ENCODE results near the gene MOGAT2.
"Not testable (repeated sequence)": the region's sequence is repeated elsewhere in the genome, so short reads cannot be mapped to it uniquely, and the experiment has no call there.

Gene MOGAT2

DNA sequence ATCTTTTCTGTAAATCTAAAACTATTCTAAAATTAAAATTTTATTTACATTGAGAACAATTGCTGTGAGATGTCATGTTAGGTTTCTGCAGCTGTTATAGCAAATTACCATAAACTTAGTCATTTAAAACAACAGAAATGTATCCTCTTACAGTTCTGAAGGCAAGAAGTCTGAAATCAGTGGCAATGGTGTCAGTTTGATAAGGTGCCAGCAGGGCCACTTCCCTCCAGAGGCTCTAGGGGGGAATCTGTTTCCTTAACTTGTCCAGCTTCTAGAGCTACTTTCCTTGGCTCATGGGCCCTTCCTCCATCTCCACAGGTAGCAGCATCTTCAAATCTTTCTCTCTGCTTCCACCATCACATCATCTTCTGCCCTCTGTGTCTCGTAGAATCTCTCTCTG lies 23.0 kb downstream of the MOGAT2 start:
- TF ChIP-seq, protein P1, sequence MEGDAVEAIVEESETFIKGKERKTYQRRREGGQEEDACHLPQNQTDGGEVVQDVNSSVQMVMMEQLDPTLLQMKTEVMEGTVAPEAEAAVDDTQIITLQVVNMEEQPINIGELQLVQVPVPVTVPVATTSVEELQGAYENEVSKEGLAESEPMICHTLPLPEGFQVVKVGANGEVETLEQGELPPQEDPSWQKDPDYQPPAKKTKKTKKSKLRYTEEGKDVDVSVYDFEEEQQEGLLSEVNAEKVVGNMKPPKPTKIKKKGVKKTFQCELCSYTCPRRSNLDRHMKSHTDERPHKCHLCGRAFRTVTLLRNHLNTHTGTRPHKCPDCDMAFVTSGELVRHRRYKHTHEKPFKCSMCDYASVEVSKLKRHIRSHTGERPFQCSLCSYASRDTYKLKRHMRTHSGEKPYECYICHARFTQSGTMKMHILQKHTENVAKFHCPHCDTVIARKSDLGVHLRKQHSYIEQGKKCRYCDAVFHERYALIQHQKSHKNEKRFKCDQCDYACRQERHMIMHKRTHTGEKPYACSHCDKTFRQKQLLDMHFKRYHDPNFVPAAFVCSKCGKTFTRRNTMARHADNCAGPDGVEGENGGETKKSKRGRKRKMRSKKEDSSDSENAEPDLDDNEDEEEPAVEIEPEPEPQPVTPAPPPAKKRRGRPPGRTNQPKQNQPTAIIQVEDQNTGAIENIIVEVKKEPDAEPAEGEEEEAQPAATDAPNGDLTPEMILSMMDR (IDR thresholded peaks at IDR 0.05; ENCODE audit: unreplicated experiment in 3 of 3): no peak
- H3K9me3 Mint-ChIP-seq: peaks cover 3% of the 10 kb centered on the region
- peaks cover 5% of the 10 kb centered on the region for H3K4me1 Mint-ChIP-seq
- H3K36me3 Mint-ChIP-seq (ENCODE audit: low read depth): no peaks in the 10 kb centered on the region
- H3K27ac Mint-ChIP-seq: no peak overlapping the region
- no peak overlapping the region for H3K4me3 Mint-ChIP-seq
- peaks cover 9% of the 10 kb centered on the region for H3K27me3 Mint-ChIP-seq (ENCODE audit: low read depth)

GRCh38 chr11:75743159-75743558 lies 25.5 kb downstream of the MOGAT2 start:
- H3K4me1 Mint-ChIP-seq; H3K9me3 Mint-ChIP-seq; H3K27ac Mint-ChIP-seq; H3K4me3 Mint-ChIP-seq; H3K36me3 Mint-ChIP-seq (ENCODE audit: low read depth); H3K27me3 Mint-ChIP-seq (ENCODE audit: low read depth): not testable (repeated sequence)

- H3K9me3 Mint-ChIP-seq: peaks cover 10% of the 10 kb centered on the region
- peaks cover 9% of the 10 kb centered on the region for H3K27me3 Mint-ChIP-seq (ENCODE audit: low read depth)
- H3K27ac Mint-ChIP-seq: no peak overlapping the region
- H3K36me3 Mint-ChIP-seq (ENCODE audit: low read depth): no peaks in the 10 kb centered on the region
- no peak overlapping the region for H3K4me3 Mint-ChIP-seq
- TF ChIP-seq, protein P1 (IDR thresholded peaks at IDR 0.05; ENCODE audit: unreplicated experiment in 3 of 3): no peak
- peaks cover 5% of the 10 kb centered on the region for H3K4me1 Mint-ChIP-seq
These were observed 26.3 kb downstream of the MOGAT2 start for GRCh38 chr11:75743711-75744563.

GRCh38 chr11:75745807-75746206 lies 28.2 kb downstream of the MOGAT2 start:
- Mint-ChIP-seq H3K27me3 (ENCODE audit: low read depth) (peaks cover 9% of the 10 kb centered on the region), H3K9me3 (peaks cover 9% of the 10 kb centered on the region)

GRCh38 chr11:75748729-75749273 lies 31.2 kb downstream of the MOGAT2 start:
- not testable (repeated sequence) for H3K27me3 Mint-ChIP-seq (ENCODE audit: low read depth); H3K36me3 Mint-ChIP-seq (ENCODE audit: low read depth)
- peaks cover 12% of the 10 kb centered on the region for H3K9me3 Mint-ChIP-seq

More at GRCh38 chr11:75745807-75746206, 28.2 kb downstream of the MOGAT2 start:
- H3K4me3 Mint-ChIP-seq: no peak overlapping the region
- H3K4me1 Mint-ChIP-seq: peaks cover 5% of the 10 kb centered on the region
- H3K36me3 Mint-ChIP-seq (ENCODE audit: low read depth): no peaks in the 10 kb centered on the region
- H3K27ac Mint-ChIP-seq: no peak overlapping the region
- TF ChIP-seq, protein P1 (IDR thresholded peaks at IDR 0.05; ENCODE audit: unreplicated experiment in 3 of 3): no peak

GRCh38 chr11:75754933-75755332 lies 37.3 kb downstream of the MOGAT2 start:
- not testable (repeated sequence) for H3K9me3 Mint-ChIP-seq; H3K27ac Mint-ChIP-seq; H3K27me3 Mint-ChIP-seq (ENCODE audit: low read depth); H3K4me1 Mint-ChIP-seq; H3K36me3 Mint-ChIP-seq (ENCODE audit: low read depth); H3K4me3 Mint-ChIP-seq

More at GRCh38 chr11:75748729-75749273, 31.2 kb downstream of the MOGAT2 start:
- not testable (repeated sequence) for H3K4me1 Mint-ChIP-seq, H3K4me3 Mint-ChIP-seq, H3K27ac Mint-ChIP-seq

GRCh38 chr11:75757651-75758050 lies 40.0 kb downstream of the MOGAT2 start:
- peaks cover 5% of the 10 kb centered on the region for H3K27me3 Mint-ChIP-seq (ENCODE audit: low read depth)
- TF ChIP-seq, protein P1 (IDR thresholded peaks at IDR 0.05; ENCODE audit: unreplicated experiment in 3 of 3): no peak
- H3K9me3 Mint-ChIP-seq: peaks cover 3% of the 10 kb centered on the region
- H3K4me3 Mint-ChIP-seq: no peak overlapping the region
- peaks cover 5% of the 10 kb centered on the region for H3K4me1 Mint-ChIP-seq
- H3K27ac Mint-ChIP-seq: no peak overlapping the region
- no peaks in the 10 kb centered on the region for H3K36me3 Mint-ChIP-seq (ENCODE audit: low read depth)
